ENCODE data around the gene APLP2. TPM values are rescaled to one million over a fixed set of nuclear protein-coding genes. Genes with fewer than 3 reads are reported as not detected.

Gene APLP2
- total and polyA plus RNA-seq, 3 donors from 2014 or later = 105 to 159 (median 130) TPM

DNA sequence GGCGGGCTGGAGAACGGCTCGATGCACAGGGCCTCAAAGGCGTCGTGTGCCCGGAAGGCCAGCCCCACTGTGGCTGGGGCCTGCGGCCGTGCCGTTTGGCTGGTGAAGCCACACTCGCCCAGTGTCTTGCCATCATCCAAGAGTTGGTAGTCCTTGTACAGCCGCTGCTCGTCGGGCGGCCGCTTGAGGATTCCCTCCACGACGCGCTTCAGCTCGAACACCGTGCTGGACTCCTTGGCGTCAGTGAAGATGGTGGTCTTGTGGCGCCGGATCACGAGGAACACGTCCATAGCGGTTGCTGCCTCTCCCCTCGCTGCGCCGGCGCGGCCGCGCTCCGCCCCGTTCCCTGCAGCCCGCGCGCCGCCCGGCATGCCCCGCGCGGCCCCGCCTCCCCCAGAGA is 36.8 kb upstream of the APLP2 start:
- no peaks in the 10 kb centered on the region for H3K4me1 ChIP-seq
- H3K27me3 ChIP-seq = no peaks in the 10 kb centered on the region
- peak overlapping the region; percentile 34 to 47 for H3K4me3 ChIP-seq
- H3K36me3 ChIP-seq (ENCODE audit: low read depth, missing control alignments) = no peaks in the 10 kb centered on the region
- intact Hi-C loops (cut with DNase I; ENCODE audit: low total_unique reads) = no loop called here
- peak; percentile 58 for DNase-seq
- TF ChIP-seq POLR2A (IDR thresholded peaks at IDR 0.05) = no peak
- TF ChIP-seq, protein P1, sequence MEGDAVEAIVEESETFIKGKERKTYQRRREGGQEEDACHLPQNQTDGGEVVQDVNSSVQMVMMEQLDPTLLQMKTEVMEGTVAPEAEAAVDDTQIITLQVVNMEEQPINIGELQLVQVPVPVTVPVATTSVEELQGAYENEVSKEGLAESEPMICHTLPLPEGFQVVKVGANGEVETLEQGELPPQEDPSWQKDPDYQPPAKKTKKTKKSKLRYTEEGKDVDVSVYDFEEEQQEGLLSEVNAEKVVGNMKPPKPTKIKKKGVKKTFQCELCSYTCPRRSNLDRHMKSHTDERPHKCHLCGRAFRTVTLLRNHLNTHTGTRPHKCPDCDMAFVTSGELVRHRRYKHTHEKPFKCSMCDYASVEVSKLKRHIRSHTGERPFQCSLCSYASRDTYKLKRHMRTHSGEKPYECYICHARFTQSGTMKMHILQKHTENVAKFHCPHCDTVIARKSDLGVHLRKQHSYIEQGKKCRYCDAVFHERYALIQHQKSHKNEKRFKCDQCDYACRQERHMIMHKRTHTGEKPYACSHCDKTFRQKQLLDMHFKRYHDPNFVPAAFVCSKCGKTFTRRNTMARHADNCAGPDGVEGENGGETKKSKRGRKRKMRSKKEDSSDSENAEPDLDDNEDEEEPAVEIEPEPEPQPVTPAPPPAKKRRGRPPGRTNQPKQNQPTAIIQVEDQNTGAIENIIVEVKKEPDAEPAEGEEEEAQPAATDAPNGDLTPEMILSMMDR (IDR thresholded peaks at IDR 0.05) = no peak
- no peak overlapping the region for H3K27ac ChIP-seq
- 75 to 80% methylated on average over 36 to 44 of the region's 44 CpGs for WGBS, 2 donors
- no peaks in the 10 kb centered on the region for H3K9me3 ChIP-seq

DNA sequence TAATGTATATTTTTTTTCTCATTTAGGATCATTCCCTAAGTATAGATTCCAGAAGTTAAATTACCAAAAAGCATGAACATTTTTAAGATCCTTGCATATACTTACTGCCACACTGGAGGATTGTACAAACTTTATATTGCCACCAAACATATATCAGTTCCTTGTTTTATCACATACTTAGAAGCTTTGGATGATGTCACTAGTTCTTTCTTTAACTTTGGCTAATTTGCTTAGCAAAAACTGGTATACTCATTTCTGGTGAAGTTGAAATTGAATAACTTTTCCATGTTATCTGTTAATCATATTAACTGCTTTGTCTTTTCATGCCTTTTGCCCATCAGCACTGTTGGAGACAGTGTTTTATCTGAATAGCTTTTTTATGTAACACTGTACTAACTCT is 35.5 kb upstream of the APLP2 start:
- no peak for TF ChIP-seq POLR2A (IDR thresholded peaks at IDR 0.05)
- TF ChIP-seq, protein P1 (IDR thresholded peaks at IDR 0.05) = no peak
- Histone ChIP-seq H3K9me3 (no peaks in the 10 kb centered on the region), H3K4me3 (no peak overlapping the region), H3K27ac (no peak overlapping the region), H3K27me3 (no peaks in the 10 kb centered on the region), H3K4me1 (no peaks in the 10 kb centered on the region), H3K36me3 (ENCODE audit: low read depth, missing control alignments) (no peaks in the 10 kb centered on the region)
- intact Hi-C loops (cut with DNase I; ENCODE audit: low total_unique reads) = no loop called here
- DNase-seq = no peak

DNA sequence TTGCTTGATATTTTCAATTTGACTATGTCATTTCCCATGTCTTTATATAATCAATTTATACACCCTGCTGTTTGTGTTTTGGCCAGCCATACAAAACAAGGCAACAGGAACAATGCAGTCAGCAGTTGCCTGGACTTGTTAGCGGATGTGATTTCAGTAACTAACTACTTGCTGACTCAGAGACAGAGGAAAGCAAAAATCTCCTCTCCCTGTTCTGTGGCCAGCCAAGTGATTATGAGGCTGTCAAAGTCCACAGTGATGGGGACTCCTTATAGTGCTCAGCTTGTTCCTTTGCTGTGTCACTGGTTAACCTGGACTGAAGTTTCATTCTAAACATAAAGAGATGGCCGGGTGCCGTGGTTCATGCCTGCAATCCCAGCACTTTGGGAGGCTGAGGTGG is 32.6 kb upstream of the APLP2 start:
- TF ChIP-seq, protein P1 (IDR thresholded peaks at IDR 0.05) = no peak
- TF ChIP-seq POLR2A (IDR thresholded peaks at IDR 0.05) = no peak
- H3K4me3 ChIP-seq = no peak overlapping the region
- no peaks in the 10 kb centered on the region for H3K27me3 ChIP-seq
- H3K4me1 ChIP-seq = no peaks in the 10 kb centered on the region
- no peaks in the 10 kb centered on the region for H3K36me3 ChIP-seq (ENCODE audit: low read depth, missing control alignments)
- H3K27ac ChIP-seq = no peak overlapping the region
- intact Hi-C loops (cut with DNase I; ENCODE audit: low total_unique reads) = no loop called here
- WGBS, 2 donors = 76 to 94% methylated on average over 3 of the region's 3 CpGs
- H3K9me3 ChIP-seq = no peaks in the 10 kb centered on the region
- DNase-seq = no peak

DNA sequence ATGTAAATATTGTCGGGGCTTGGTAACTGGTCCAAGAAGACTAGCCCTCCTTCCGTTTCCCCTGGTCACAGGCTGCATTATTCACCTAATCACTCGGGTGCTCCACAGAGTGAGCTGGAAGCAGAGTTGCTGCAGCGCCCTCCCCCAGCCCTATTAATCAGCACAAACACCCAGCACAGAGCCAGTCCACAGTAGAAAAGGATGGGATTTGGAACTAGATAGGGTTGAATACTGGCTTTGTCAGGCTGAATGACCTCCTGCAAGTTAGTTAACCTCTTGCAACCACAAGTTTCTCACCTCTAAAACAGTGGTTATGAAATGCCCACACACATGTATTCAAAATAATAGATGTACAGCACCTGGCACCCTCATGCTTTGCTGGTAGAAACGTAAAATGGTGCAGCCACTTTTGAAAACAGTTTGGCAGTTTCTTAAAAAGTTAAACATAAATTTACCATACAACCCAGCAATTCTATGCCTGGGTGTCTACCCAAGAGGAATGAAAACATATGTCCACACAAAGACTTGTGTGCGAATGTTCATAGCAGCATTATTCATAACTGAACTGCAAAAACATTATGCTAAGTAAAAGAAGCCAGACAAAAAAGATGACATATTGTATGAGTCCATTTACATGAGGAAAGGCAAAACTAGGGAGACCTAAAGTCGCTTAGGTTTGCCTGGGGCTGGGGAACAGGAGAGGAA is 31.7 kb upstream of the APLP2 start:
- no peaks in the 10 kb centered on the region for H3K27me3 ChIP-seq
- WGBS, 2 donors = 63 to 71% methylated on average over 7 of the region's 7 CpGs
- TF ChIP-seq POLR2A (IDR thresholded peaks at IDR 0.05) = no peak
- TF ChIP-seq, protein P1 (IDR thresholded peaks at IDR 0.05) = no peak
- no peaks in the 10 kb centered on the region for H3K36me3 ChIP-seq (ENCODE audit: low read depth, missing control alignments)
- no peaks in the 10 kb centered on the region for H3K9me3 ChIP-seq
- no peak overlapping the region for H3K4me3 ChIP-seq
- no peaks in the 10 kb centered on the region for H3K4me1 ChIP-seq
- H3K27ac ChIP-seq = no peak overlapping the region
- no peak for DNase-seq
- intact Hi-C loops (cut with DNase I; ENCODE audit: low total_unique reads) = no loop called here

Data from testis (tissue), 3 donors.